Left ventricle myocardium inferior (tissue), 1 donor: ENCODE data around the gene TICAM1. TPM values are rescaled to one million over a fixed set of nuclear protein-coding genes. Genes with fewer than 3 reads are reported as not detected.
"Not testable (repeated sequence)": the region's sequence is repeated elsewhere in the genome, so short reads cannot be mapped to it uniquely, and the experiment has no call there.

ENCODE experiments used
- DNase-seq: peaks from one replicate; pipeline ENCODE4 v3.0.0-alpha.2; 2020
- H3K27ac ChIP-seq: fragments of 200-600 bp; replicated peaks from 2 replicates; pipeline ENCODE4 v1.8.0; 2021
- H3K27me3 ChIP-seq: fragments of 200-600 bp; 2 replicates; pipeline ENCODE4 v1.8.0; 2021; ENCODE audit warnings: low read depth
- H3K36me3 ChIP-seq: fragments of 200-600 bp; 2 replicates; pipeline ENCODE4 v1.8.0; 2021
- H3K4me1 ChIP-seq: fragments of 200-600 bp; 2 replicates; pipeline ENCODE4 v1.8.0; 2021
- H3K4me3 ChIP-seq: fragments of 200-600 bp; 2 replicates; pipeline ENCODE4 v1.8.0; 2021; ENCODE audit warnings: mild to moderate bottlenecking, moderate library complexity
- H3K9me3 ChIP-seq: fragments of 200-600 bp; replicated peaks from 2 replicates; pipeline ENCODE4 v1.8.0; 2021
- CTCF ChIP-seq: fragments of 200-600 bp; IDR thresholded peaks from 2 replicates; pipeline ENCODE4 v1.8.0; 2021; ENCODE audit warnings: antibody characterized with exemption, mild to moderate bottlenecking, borderline replicate concordance
- intact Hi-C: fragments of 100-400 bp; cut with micrococcal nuclease; formaldehyde crosslinking; loops from one replicate; pipeline ENCODE4 v1.11.0; 2022
- total RNA-seq: library from RNA; stranded (reverse); fragmentation: NEBNext Ultra II Directional; extraction: Animal tissue kit (Norgen Biotek cat#: 25700); gene quantifications from one replicate; pipeline ENCODE4 v1.2.1, GENCODE V29; 2021
- donor health status: DM: no; HTN: yes; CAD: no; lungs with severe emphysema.

TICAM1 gene
- total RNA-seq, 1 donor from 2014 or later = 6.1 TPM

GRCh38 chr19:4780860-4781259 is 50.7 kb downstream of the TICAM1 start:
- TF ChIP-seq CTCF = no peak
- Histone ChIP-seq H3K27me3 (peaks cover 18% of the 10 kb centered on the region), H3K27ac (no peak overlapping the region), H3K36me3 (no peaks in the 10 kb centered on the region), H3K4me1 (no peaks in the 10 kb centered on the region), H3K9me3 (peaks cover 4% of the 10 kb centered on the region), H3K4me3 (no peak overlapping the region)
- no peak for DNase-seq
- intact Hi-C loops = loop anchor here (5.0 kb wide), 1 partner anchor 44 kb away; no protein-coding TSS in a partner anchor

- H3K4me1 ChIP-seq, intact Hi-C loops, H3K4me3 ChIP-seq, DNase-seq, H3K27ac ChIP-seq, H3K36me3 ChIP-seq, H3K9me3 ChIP-seq: not testable (repeated sequence)
- H3K27me3 ChIP-seq = peaks cover 31% of the 10 kb centered on the region
Observed at GRCh38 chr19:4778124-4778523, 53.4 kb downstream of the TICAM1 start.

GRCh38 chr19:4776436-4777211 is 54.9 kb downstream of the TICAM1 start:
- Histone ChIP-seq H3K4me3 (no peak overlapping the region), H3K36me3 (no peaks in the 10 kb centered on the region), H3K27me3 (peaks cover 27% of the 10 kb centered on the region), H3K27ac (no peak overlapping the region), H3K4me1 (no peaks in the 10 kb centered on the region), H3K9me3 (peaks cover 4% of the 10 kb centered on the region)
- intact Hi-C loops = no loop called here
- TF ChIP-seq CTCF = no peak
- no peak for DNase-seq

GRCh38 chr19:4775627-4776152 is 55.8 kb downstream of the TICAM1 start:
- Histone ChIP-seq H3K4me3 (no peak overlapping the region), H3K4me1 (no peaks in the 10 kb centered on the region), H3K9me3 (peaks cover 1% of the 10 kb centered on the region), H3K36me3 (no peaks in the 10 kb centered on the region), H3K27me3 (peaks cover 27% of the 10 kb centered on the region), H3K27ac (no peak overlapping the region)
- intact Hi-C loops = no loop called here
- no peak for TF ChIP-seq CTCF
- no peak for DNase-seq

GRCh38 chr19:4774136-4774535 is 57.4 kb downstream of the TICAM1 start:
- Histone ChIP-seq H3K27ac (no peak overlapping the region), H3K27me3 (peaks cover 27% of the 10 kb centered on the region), H3K4me3 (no peak overlapping the region), H3K4me1 (no peaks in the 10 kb centered on the region), H3K36me3 (no peaks in the 10 kb centered on the region), H3K9me3 (no peaks in the 10 kb centered on the region)
- TF ChIP-seq CTCF = no peak
- intact Hi-C loops = no loop called here
- DNase-seq = no peak

GRCh38 chr19:4773047-4773640 is 58.4 kb downstream of the TICAM1 start:
- no peak for TF ChIP-seq CTCF
- intact Hi-C loops = no loop called here
- Histone ChIP-seq H3K27ac (no peak overlapping the region), H3K4me3 (no peak overlapping the region), H3K27me3 (peaks cover 27% of the 10 kb centered on the region), H3K36me3 (no peaks in the 10 kb centered on the region), H3K4me1 (no peaks in the 10 kb centered on the region), H3K9me3 (no peaks in the 10 kb centered on the region)
- no peak for DNase-seq
